K562 (cell line): Measurements from ENCODE around the gene MBD4. TPM values are rescaled to one million over a fixed set of nuclear protein-coding genes. Genes with fewer than 3 reads are reported as not detected.

Experiments used
- BRF1 ChIP-seq: IDR thresholded peaks from 3 replicates; pipeline ENCODE4 v1.6.1; 2011; ENCODE audit warnings: borderline replicate concordance, mild to moderate bottlenecking; ENCODE audit not compliant: insufficient read length; ENCODE audit errors: extremely low read depth
- CBX5 ChIP-seq: IDR thresholded peaks from 2 replicates; pipeline ENCODE4 v1.6.1; 2014; ENCODE audit warnings: low read depth, borderline replicate concordance
- CREB5 ChIP-seq: fragments of 250-450 bp; sonication (Bioruptor Pico); IDR thresholded peaks from 2 replicates; pipeline ENCODE4 v1.5.0; 2020; ENCODE audit warnings: mild to moderate bottlenecking
- DDX20 ChIP-seq: fragments of 450-650 bp; IDR thresholded peaks from 2 replicates; pipeline ENCODE4 v1.6.1; 2016; ENCODE audit warnings: missing genetic modification characterization, low read depth, mild to moderate bottlenecking, missing compliant biosample characterization, moderate library complexity
- HDGF ChIP-seq: fragments of 450-650 bp; IDR thresholded peaks from 2 replicates; pipeline ENCODE4 v1.6.1; 2016
- HOMEZ ChIP-seq: fragments of 250-450 bp; sonication (Bioruptor Pico); IDR thresholded peaks from 2 replicates; pipeline ENCODE4 v1.4.0; 2020; ENCODE audit warnings: mild to moderate bottlenecking, moderate library complexity
- MCM2 ChIP-seq: fragments of 450-650 bp; IDR thresholded peaks from 2 replicates; pipeline ENCODE4 v1.6.1; 2017; ENCODE audit warnings: low read depth, mild to moderate bottlenecking
- NFYB ChIP-seq: IDR thresholded peaks from 2 replicates; pipeline ENCODE4 v1.6.1; 2011; ENCODE audit warnings: mild to moderate bottlenecking, moderate library complexity; ENCODE audit not compliant: insufficient read length; ENCODE audit errors: extremely low read depth
- NONO ChIP-seq, 2 experiments: fragments of 200-400 bp in 1 of 2; fragments of 450-650 bp in 1 of 2; formaldehyde crosslinking in 1 of 2; IDR thresholded peaks; 2 replicates each; pipeline ENCODE4 v1.6.1; 2017; ENCODE audit warnings: low read depth in 2 of 2, mild to moderate bottlenecking in 2 of 2, moderate library complexity in 2 of 2, low read length in 1 of 2
- POLR2AphosphoS2 ChIP-seq: IDR thresholded peaks from 2 replicates; pipeline ENCODE4 v1.6.1; 2012; ENCODE audit warnings: low read length, improper control_type of control experiment
- RBM39 ChIP-seq: fragments of 200-400 bp; formaldehyde crosslinking; optimal IDR thresholded peaks from 2 replicates; pipeline ENCODE3; 2018; ENCODE audit warnings: low read depth, low read length
- SIRT6 ChIP-seq: IDR thresholded peaks from one replicate; pipeline ENCODE4 v1.6.1; 2012; ENCODE audit warnings: low read depth, mild to moderate bottlenecking, control low read depth, inconsistent platforms, low read length, moderate library complexity
- SMARCE1 ChIP-seq: fragments of 450-650 bp; IDR thresholded peaks from 2 replicates; pipeline ENCODE4 v1.7.1; 2016; ENCODE audit warnings: mild to moderate bottlenecking
- SREBF1 ChIP-seq: fragments of 150-350 bp; IDR thresholded peaks from 2 replicates; pipeline ENCODE4 v1.6.1; 2014; ENCODE audit warnings: antibody characterized with exemption, low read depth, low read length, borderline replicate concordance
- TFAM ChIP-seq: fragments of 250-450 bp; sonication (Bioruptor Pico); conservative IDR thresholded peaks from 2 replicates; pipeline ENCODE4 v1.5.0; 2021; ENCODE audit warnings: mild to moderate bottlenecking, moderate library complexity
- YBX1 ChIP-seq: fragments of 450-650 bp; IDR thresholded peaks from 2 replicates; pipeline ENCODE4 v1.7.1; 2016; ENCODE audit warnings: mild to moderate bottlenecking
- ZBTB12 ChIP-seq: fragments of 250-450 bp; sonication (Bioruptor Pico); IDR thresholded peaks from 2 replicates; pipeline ENCODE4 v1.4.0; 2020
- ZNF12 ChIP-seq: sonication (generic); formaldehyde crosslinking; IDR thresholded peaks from 2 replicates; pipeline ENCODE4 v1.4.0; 2020; ENCODE audit warnings: mild to moderate bottlenecking, missing genetic modification reagents
- ZNF140 ChIP-seq: fragments of 250-450 bp; sonication (Bioruptor Pico); IDR thresholded peaks from 2 replicates; pipeline ENCODE4 v1.8.0; 2021; ENCODE audit warnings: moderate library complexity, mild to moderate bottlenecking, inconsistent platforms
- ZNF165 ChIP-seq: fragments of 250-450 bp; sonication (Bioruptor Pico); IDR thresholded peaks from 2 replicates; pipeline ENCODE4 v1.4.0; 2020; ENCODE audit warnings: borderline replicate concordance
- ZNF316 ChIP-seq: fragments of 450-650 bp; IDR thresholded peaks from 2 replicates; pipeline ENCODE4 v1.6.1; 2016
- ZNF445 ChIP-seq: fragments of 250-450 bp; sonication (Bioruptor Pico); IDR thresholded peaks from 2 replicates; pipeline ENCODE4 v1.4.0; 2020; ENCODE audit warnings: low read depth, mild to moderate bottlenecking, moderate library complexity
- polyA plus RNA-seq, 8 experiments: library from polyadenylated mRNA; depleted of rRNA in 4 of 8; stranded (reverse) in 5 of 8; unstranded in 3 of 8; fragments of >200 nt; fragmentation: Nextera tagmentation in 2 of 8; fragmentation: Illumina TruSeq in 1 of 8; extraction: Ambion mirVana in 2 of 8; extraction: Trizol in 1 of 8; gene quantifications; 2 replicates each; pipeline versions ENCODE4 v1.2.1 to v1.2.3, GENCODE V29; 2011 to 2014; ENCODE audit warnings: inconsistent platforms in 1 of 8, missing spikeins in 1 of 8
- total RNA-seq, 7 experiments: library from RNA; depleted of rRNA in 6 of 7; stranded (reverse); fragments of >200 nt in 6 of 7; fragmentation: Illumina TruSeq in 2 of 7; extraction: Trizol in 2 of 7; gene quantifications; 2 replicates each; pipeline versions ENCODE4 v1.2.1 to v1.2.3, GENCODE V29; 2011 to 2021; ENCODE audit warnings: low replicate concordance in 1 of 7
- TF ChIP-seq, protein P1 (sequence below): fragments of 250-450 bp; sonication (Bioruptor Pico); IDR thresholded peaks from 2 replicates; pipeline ENCODE4 v1.9.0; 2021; ENCODE audit warnings: mild to moderate bottlenecking

MBD4 gene
- total and polyA plus RNA-seq, 9 of the 15 experiments (the other 6 are each of a cell fraction or from before 2014, with no cell fraction given): 13.3 to 63.9 (median 39.0) TPM

DNA sequence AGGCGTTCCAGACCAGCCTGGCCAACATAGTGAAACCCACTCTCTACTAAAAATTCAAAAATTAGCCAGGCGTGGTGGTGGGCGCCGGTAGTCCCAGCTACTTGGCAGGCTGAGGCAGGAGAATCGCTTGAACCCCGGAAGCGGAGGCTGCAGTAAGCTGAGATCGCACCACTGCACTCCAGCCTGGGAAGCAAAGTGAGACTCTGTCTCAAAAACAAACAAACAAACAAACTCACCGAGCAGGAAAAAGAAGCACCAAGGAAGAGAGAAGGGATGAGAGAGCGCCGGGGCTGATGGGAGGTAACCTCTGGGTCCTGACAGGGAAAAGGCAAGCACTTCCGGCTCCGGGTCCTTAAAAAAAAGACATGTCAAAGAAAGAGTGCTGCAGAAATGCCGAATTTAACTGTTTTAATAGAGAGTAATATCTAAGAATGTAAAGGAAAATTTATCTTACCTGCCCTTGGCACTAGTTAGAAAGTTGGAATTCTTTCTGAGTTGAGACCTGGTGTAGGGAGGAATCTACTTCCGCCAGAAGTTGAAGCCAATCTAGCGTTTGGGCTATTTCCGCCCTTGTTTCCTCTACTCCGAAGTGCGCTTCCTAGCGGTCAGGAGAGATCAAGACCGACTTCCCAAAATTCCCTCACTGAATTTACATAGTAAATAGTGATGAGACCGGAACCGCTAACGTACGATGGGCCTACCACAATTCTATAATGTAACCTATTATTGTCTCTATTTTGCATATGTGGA is 40.4 kb downstream of the MBD4 start (continued):
- TF ChIP-seq CREB5 (no peak), YBX1 (no peak), ZNF140 (CRISPR knock-in tag) (no peak), ZNF165 (no peak), SIRT6 (no peak), TFAM (CRISPR knock-in tag) (no peak), SMARCE1 (no peak), ZNF12 (CRISPR knock-in tag) (no peak), NFYB (no peak), HDGF (no peak), DDX20 (no peak), ZNF316 (no peak), SREBF1 (no peak), MCM2 (no peak), RBM39 (no peak), HOMEZ (no peak), ZBTB12 (CRISPR knock-in tag) (no peak), POLR2AphosphoS2 (no peak), NONO (IDR thresholded peaks at IDR 0.05; ENCODE audit: low read depth in 2 of 2, low read length in 1 of 2) (no peak), CBX5 (no peak), BRF1 (no peak), ZNF445 (CRISPR knock-in tag) (no peak)
- TF ChIP-seq, protein P1, sequence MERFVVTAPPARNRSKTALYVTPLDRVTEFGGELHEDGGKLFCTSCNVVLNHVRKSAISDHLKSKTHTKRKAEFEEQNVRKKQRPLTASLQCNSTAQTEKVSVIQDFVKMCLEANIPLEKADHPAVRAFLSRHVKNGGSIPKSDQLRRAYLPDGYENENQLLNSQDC (CRISPR knock-in tag): no peak
